HepG2 (cell line): ENCODE measurements around the gene UBE2D4. TPM values are rescaled to one million over a fixed set of nuclear protein-coding genes. Genes with fewer than 3 reads are reported as not detected.

Experiments
- ATAC-seq: fragments of 200-7000 bp; cut with Tn5 transposase; 3 replicates; pipeline ENCODE4 v1.9.1; 2020; ENCODE audit warnings: mild to moderate bottlenecking, moderate library complexity
- BruUV-seq: library from RNA; stranded (reverse); fragments of 400-500 nt; replicated peaks from 2 replicates; lab custom pipeline; 2021; lab: Mats Ljungman, UMichigan
- CTCF ChIA-PET: fragments of 300-600 bp; formaldehyde crosslinking; extraction: SDS; loops from one replicate; lab custom pipeline; 2021; ENCODE audit warnings: low total read pairs, inconsistent platforms, low intra/inter-chr PET ratio; lab: Yijun Ruan, JAX
- POLR2A ChIA-PET: fragments of 350-600 bp; sonication (Branson Sonifier 250); formaldehyde crosslinking; loops from one replicate; lab custom pipeline; 2020; ENCODE audit warnings: antibody characterized with exemption, inconsistent platforms; lab: Yijun Ruan, JAX
- DNase-seq: peaks from one replicate; pipeline ENCODE4 v3.0.0-alpha.2; 2015; ENCODE audit warnings: low spot score
- FAIRE-seq: peaks from 3 replicates; lab custom pipeline; 2011; peaks lifted over from hg19 to GRCh38; lab: Jason Lieb, UNC
- H2AFZ ChIP-seq: one replicate; pipeline ENCODE4 v1.6.1; 2011; ENCODE audit warnings: low read length, inconsistent platforms
- H3K27ac ChIP-seq: fragments of 300-600 bp; 3 replicates; pipeline ENCODE4 v1.8.0; 2011; ENCODE audit warnings: mixed run types, mild to moderate bottlenecking, mixed read lengths, low read length, inconsistent platforms; ENCODE audit not compliant: insufficient read depth; ENCODE audit errors: extremely low read length
- H3K27me3 ChIP-seq, 2 experiments: fragments of 200-600 bp in 1 of 2; 2 replicates in 1 of 2; 3 replicates in 1 of 2; pipeline versions ENCODE4 v1.6.0 to v1.8.0; 2011; ENCODE audit warnings: low read length in 2 of 2, mild to moderate bottlenecking in 2 of 2, moderate library complexity in 2 of 2, inconsistent platforms in 1 of 2; ENCODE audit not compliant: insufficient read depth in 2 of 2, control insufficient read depth in 1 of 2
- H3K36me3 ChIP-seq, 2 experiments: fragments of 200-600 bp in 1 of 2; replicated peaks in 1 of 2; 2 replicates in 1 of 2; 3 replicates in 1 of 2; pipeline versions ENCODE4 v1.5.1 to v1.8.0; 2011; ENCODE audit warnings: low read length in 2 of 2, inconsistent platforms in 1 of 2; ENCODE audit not compliant: insufficient read depth in 2 of 2, control insufficient read depth in 1 of 2
- H3K4me1 ChIP-seq: 2 replicates; pipeline ENCODE4 v1.5.1; 2012; ENCODE audit warnings: low read length, inconsistent platforms; ENCODE audit not compliant: insufficient read depth
- H3K4me2 ChIP-seq: 2 replicates; pipeline ENCODE4 v1.6.0; 2011; ENCODE audit warnings: low read depth, low read length, inconsistent platforms
- H3K4me3 ChIP-seq, 3 experiments: fragments of 200-600 bp in 1 of 3; sonication (generic), shearing (Covaris generic) in 1 of 3; replicated peaks in 1 of 3; 2 replicates each; pipeline ENCODE4 v1.5.1; 2011 to 2016; ENCODE audit warnings: low read length in 3 of 3, inconsistent platforms in 2 of 3, low read depth in 2 of 3, mild to moderate bottlenecking in 2 of 3, control low read depth in 1 of 3, mixed read lengths in 1 of 3; ENCODE audit not compliant: insufficient read depth in 1 of 3
- H3K79me2 ChIP-seq: one replicate; pipeline ENCODE4 v1.6.1; 2011; ENCODE audit warnings: low read length, inconsistent platforms; ENCODE audit not compliant: insufficient read depth
- H3K9ac ChIP-seq: 2 replicates; pipeline ENCODE4 v1.6.0; 2011; ENCODE audit warnings: mild to moderate bottlenecking, low read depth, low read length, inconsistent platforms; ENCODE audit not compliant: insufficient read depth
- H3K9me3 ChIP-seq: 2 replicates; pipeline ENCODE4 v1.5.1; 2012; ENCODE audit warnings: mild to moderate bottlenecking, low read length
- H4K20me1 ChIP-seq: 2 replicates; pipeline ENCODE4 v1.6.0; 2011; ENCODE audit warnings: inconsistent platforms, mild to moderate bottlenecking, low read length, moderate library complexity; ENCODE audit not compliant: insufficient read depth
- ATF4 ChIP-seq, 2 experiments: fragments of 450-650 bp in 1 of 2; sonication (generic) in 1 of 2; formaldehyde crosslinking; IDR thresholded peaks; 2 replicates each; pipeline versions ENCODE4 v1.5.0 to v1.8.0; 2020 to 2022; ENCODE audit warnings: mild to moderate bottlenecking in 1 of 2, missing genetic modification reagents in 1 of 2
- IKZF5 ChIP-seq: IDR thresholded peaks from 2 replicates; pipeline ENCODE4 v1.6.1; 2018; ENCODE audit warnings: missing genetic modification reagents, mild to moderate bottlenecking, missing compliant biosample characterization
- IRF2 ChIP-seq: IDR thresholded peaks from 2 replicates; pipeline ENCODE4 v1.6.1; 2018; ENCODE audit warnings: missing genetic modification reagents, missing compliant biosample characterization
- MIER2 ChIP-seq: IDR thresholded peaks from 2 replicates; pipeline ENCODE4 v1.6.1; 2016; ENCODE audit warnings: missing biosample characterization, missing genetic modification reagents
- PATZ1 ChIP-seq: sonication (generic); formaldehyde crosslinking; IDR thresholded peaks from 2 replicates; pipeline ENCODE4 v1.4.0; 2020; ENCODE audit warnings: missing genetic modification reagents
- PRMT3 ChIP-seq: sonication (generic); formaldehyde crosslinking; IDR thresholded peaks from 2 replicates; pipeline ENCODE4 v1.8.1; 2022; ENCODE audit warnings: low read depth, mild to moderate bottlenecking, moderate library complexity, missing genetic modification reagents, borderline replicate concordance
- SYNCRIP ChIP-seq: fragments of 200-400 bp; formaldehyde crosslinking; IDR thresholded peaks from 2 replicates; pipeline ENCODE4 v1.6.1; 2018; ENCODE audit warnings: mild to moderate bottlenecking, low read depth, low read length; ENCODE audit not compliant: insufficient read depth
- TMF1 ChIP-seq: sonication (generic); formaldehyde crosslinking; IDR thresholded peaks from 2 replicates; pipeline ENCODE4 v1.8.1; 2022; ENCODE audit warnings: low read depth, missing genetic modification reagents
- TRIM24 ChIP-seq: sonication (generic); formaldehyde crosslinking; IDR thresholded peaks from 2 replicates; pipeline ENCODE4 v1.8.0; 2022; ENCODE audit warnings: mild to moderate bottlenecking, missing genetic modification reagents
- ZFX ChIP-seq: sonication (generic); formaldehyde crosslinking; IDR thresholded peaks from 2 replicates; pipeline ENCODE4 v1.4.0; 2020; ENCODE audit warnings: mild to moderate bottlenecking, low read depth, missing genetic modification reagents, moderate library complexity
- ZNF3 ChIP-seq: IDR thresholded peaks from 2 replicates; pipeline ENCODE4 v1.7.0; 2017; ENCODE audit warnings: inconsistent platforms
- ZNF496 ChIP-seq: sonication (generic); formaldehyde crosslinking; IDR thresholded peaks from 2 replicates; pipeline ENCODE4 v1.8.1; 2023; ENCODE audit warnings: mild to moderate bottlenecking, moderate library complexity, missing genetic modification reagents; ENCODE audit not compliant: insufficient replicate concordance
- ZNF556 ChIP-seq: sonication (generic); formaldehyde crosslinking; IDR thresholded peaks from 2 replicates; pipeline ENCODE4 v1.4.0; 2020; ENCODE audit warnings: mild to moderate bottlenecking, missing genetic modification reagents, borderline replicate concordance
- WGBS: methylation state at CpG from one replicate; pipeline ENCODE4 v1.1.6; 2017; ENCODE audit warnings: low lambda C conversion rate; 5-methylcytosine and 5-hydroxymethylcytosine counted together
- in situ Hi-C: cut with HindIII; loops from 2 replicates; pipeline ENCODE4 v1.10.0; 2017; ENCODE audit warnings: low pct_unique_long_range_greater_than_20kb; ENCODE audit not compliant: extremely low pct_ligation_motif_present
- intact Hi-C: fragments of 100-400 bp; cut with micrococcal nuclease; formaldehyde crosslinking; loops from one replicate; pipeline ENCODE4 v1.10.0; 2022; ENCODE audit not compliant: unreplicated experiment
- polyA plus RNA-seq, 8 experiments: library from polyadenylated mRNA; depleted of rRNA in 3 of 8; stranded (reverse) in 7 of 8; unstranded in 1 of 8; fragments of >200 nt; fragmentation: Illumina TruSeq in 4 of 8; extraction: Trizol in 4 of 8; gene quantifications; 2 replicates each; pipeline versions ENCODE4 v1.2.1 to v1.2.3, GENCODE V29; 2011 to 2016; ENCODE audit warnings: low read depth in 4 of 8, missing spikeins in 1 of 8, mixed read lengths in 1 of 8; ENCODE audit not compliant: insufficient read depth in 1 of 8
- total RNA-seq, 5 experiments: library from RNA; depleted of rRNA; stranded (reverse); fragments of >200 nt; fragmentation: Illumina TruSeq; extraction: Trizol; gene quantifications; 2 replicates each; pipeline ENCODE4 v1.2.3, GENCODE V29; 2016; ENCODE audit warnings: low read depth in 1 of 5
- TF ChIP-seq, protein P1 (sequence below): sonication (generic); formaldehyde crosslinking; IDR thresholded peaks from 2 replicates; pipeline ENCODE4 v1.5.1; 2020; ENCODE audit warnings: missing genetic modification reagents, mild to moderate bottlenecking, borderline replicate concordance
- TF ChIP-seq, protein P2 (sequence below): sonication (generic); formaldehyde crosslinking; IDR thresholded peaks from 2 replicates; pipeline ENCODE4 v1.5.0; 2020; ENCODE audit warnings: mild to moderate bottlenecking, missing genetic modification reagents

The UBE2D4 gene
- total and polyA plus RNA-seq, 2 of the 13 experiments (the other 11 are each of a cell fraction or from before 2014, with no cell fraction given): 9.9 to 16.0 TPM

- peaks cover 39% of the 10 kb centered on the region for H3K79me2 ChIP-seq
- WGBS: 9% methylated on average over 2 of the region's 73 CpGs
- FAIRE-seq: no peak
- H3K4me3 ChIP-seq: peak within 1 kb of the TSS; percentile 70 to 87 (median 83)
- CTCF ChIA-PET: no interaction called here
- POLR2A ChIA-PET: interaction anchor here (0.6 to 1.0 kb wide), 3 partner anchors 19 to 52 kb away, joined by 4 read pairs; partner anchors contain the start of gene MRPS24
- no peak for DNase-seq
- ATAC-seq: peak; percentile 47
- H2AFZ ChIP-seq: peak within 1 kb of the TSS; percentile 70
- H3K27ac ChIP-seq: peak within 1 kb of the TSS; percentile 78
- peak within 1 kb of the TSS; percentile 93 for H3K9ac ChIP-seq
- intact Hi-C loops: no loop called here
- peak within 1 kb of the TSS; percentile 79 for H3K4me2 ChIP-seq
- H3K27me3 ChIP-seq: no peaks in the 10 kb centered on the region
- BruUV-seq: no TSS peak
- peaks cover 23% of the 10 kb centered on the region for H4K20me1 ChIP-seq
- in situ Hi-C loops: no loop called here
- no peaks in the 10 kb centered on the region for H3K9me3 ChIP-seq
- peaks cover 1 to 5% of the 10 kb centered on the region in 2 experiments; a peak in 3 of 5 replicates for H3K36me3 ChIP-seq
- H3K4me1 ChIP-seq: peaks cover 36% of the 10 kb centered on the region
- TF ChIP-seq PRMT3: no peak
- no peak for TF ChIP-seq MIER2 (CRISPR knock-in tag)
- no peak for TF ChIP-seq IRF2 (CRISPR knock-in tag)
- no peak for TF ChIP-seq ZNF556 (CRISPR knock-in tag)
- TF ChIP-seq, protein P1, sequence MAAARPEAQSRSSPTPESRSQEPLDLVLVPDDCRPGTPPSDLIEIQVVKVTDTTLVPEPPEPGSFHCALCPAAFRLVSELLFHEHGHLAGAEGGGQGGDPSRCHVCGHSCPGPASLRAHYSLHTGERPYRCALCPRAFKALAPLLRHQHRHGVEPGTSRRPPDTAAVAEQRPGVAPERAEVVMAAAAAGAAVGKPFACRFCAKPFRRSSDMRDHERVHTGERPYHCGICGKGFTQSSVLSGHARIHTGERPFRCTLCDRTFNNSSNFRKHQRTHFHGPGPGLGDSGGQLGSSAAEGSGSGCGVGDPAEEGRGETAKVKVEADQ (CRISPR knock-in tag): no peak
- peak; percentile 36; the same call in 1 of the 2 replicates for TF ChIP-seq TMF1 (CRISPR knock-in tag)
- no peak for TF ChIP-seq PATZ1
- TF ChIP-seq ZNF3 (CRISPR knock-in tag): no peak
- TF ChIP-seq TRIM24 (CRISPR knock-in tag): no peak
- no peak for TF ChIP-seq ATF4 (CRISPR knock-in tag; IDR thresholded peaks at IDR 0.05)
- TF ChIP-seq SYNCRIP: no peak
- TF ChIP-seq, protein P2, sequence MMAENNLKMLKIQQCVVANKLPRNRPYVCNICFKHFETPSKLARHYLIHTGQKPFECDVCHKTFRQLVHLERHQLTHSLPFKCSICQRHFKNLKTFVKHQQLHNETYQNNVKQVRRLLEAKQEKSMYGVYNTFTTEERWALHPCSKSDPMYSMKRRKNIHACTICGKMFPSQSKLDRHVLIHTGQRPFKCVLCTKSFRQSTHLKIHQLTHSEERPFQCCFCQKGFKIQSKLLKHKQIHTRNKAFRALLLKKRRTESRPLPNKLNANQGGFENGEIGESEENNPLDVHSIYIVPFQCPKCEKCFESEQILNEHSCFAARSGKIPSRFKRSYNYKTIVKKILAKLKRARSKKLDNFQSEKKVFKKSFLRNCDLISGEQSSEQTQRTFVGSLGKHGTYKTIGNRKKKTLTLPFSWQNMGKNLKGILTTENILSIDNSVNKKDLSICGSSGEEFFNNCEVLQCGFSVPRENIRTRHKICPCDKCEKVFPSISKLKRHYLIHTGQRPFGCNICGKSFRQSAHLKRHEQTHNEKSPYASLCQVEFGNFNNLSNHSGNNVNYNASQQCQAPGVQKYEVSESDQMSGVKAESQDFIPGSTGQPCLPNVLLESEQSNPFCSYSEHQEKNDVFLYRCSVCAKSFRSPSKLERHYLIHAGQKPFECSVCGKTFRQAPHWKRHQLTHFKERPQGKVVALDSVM: no peak
- peak; percentile 86 for TF ChIP-seq ZFX (CRISPR knock-in tag)
- no peak for TF ChIP-seq IKZF5 (CRISPR knock-in tag)
- TF ChIP-seq ZNF496 (CRISPR knock-in tag): no peak
These were observed 19.8 kb upstream of the UBE2D4 start, which contains the start of gene URGCP for GRCh38 chr7:43906331-43907010. Gene URGCP (minus strand): TSS chr7:43906596. CDS start chr7:43906575, 21 bp downstream.
